Suprapubic skin (tissue), 4 donors: Measurements from ENCODE around the gene HUS1. TPM values are rescaled to one million over a fixed set of nuclear protein-coding genes. Genes with fewer than 3 reads are reported as not detected.

ENCODE experiments used
- DNase-seq, 2 donors: peaks; one replicate each; pipeline ENCODE4 v3.0.0-alpha.2; 2019; ENCODE audit warnings: low spot score in 2 of 2
- H3K27ac ChIP-seq: fragments of 200-600 bp; sonication (generic); one replicate; pipeline ENCODE4 v1.5.1; 2019
- H3K27me3 ChIP-seq: fragments of 200-600 bp; sonication (generic); one replicate; pipeline ENCODE4 v1.5.1; 2019
- H3K36me3 ChIP-seq: fragments of 200-600 bp; sonication (generic); one replicate; pipeline ENCODE4 v1.5.1; 2019
- H3K4me1 ChIP-seq: fragments of 200-600 bp; sonication (generic); one replicate; pipeline ENCODE4 v1.5.1; 2019
- H3K4me3 ChIP-seq: fragments of 200-600 bp; sonication (generic); one replicate; pipeline ENCODE4 v1.5.1; 2019; ENCODE audit warnings: mild to moderate bottlenecking
- H3K9me3 ChIP-seq: fragments of 200-600 bp; sonication (generic); one replicate; pipeline ENCODE4 v1.5.1; 2019
- EP300 ChIP-seq: sonication (generic); formaldehyde crosslinking; IDR thresholded peaks from one replicate; pipeline ENCODE4 v1.6.1; 2017; ENCODE audit warnings: antibody characterized with exemption
- POLR2A ChIP-seq, 2 donors: fragments of 450-650 bp; IDR thresholded peaks; one replicate each; pipeline ENCODE4 v1.6.1; 2017; ENCODE audit warnings: antibody characterized with exemption in 2 of 2, mild to moderate bottlenecking in 2 of 2, moderate library complexity in 2 of 2
- POLR2AphosphoS5 ChIP-seq, 3 donors: sonication (generic); formaldehyde crosslinking; IDR thresholded peaks; one replicate each; pipeline ENCODE4 v1.6.1; 2017; ENCODE audit warnings: antibody characterized with exemption in 3 of 3
- WGBS: methylation state at CpG from one replicate; pipeline ENCODE4 v1.1.5; 2018; 5-methylcytosine and 5-hydroxymethylcytosine counted together
- total RNA-seq, 4 donors: library from RNA; depleted of rRNA; stranded (reverse); fragments of >200 nt; gene quantifications; one replicate each; pipeline ENCODE4 v1.1.0, GENCODE V29; 2016
- TF ChIP-seq, protein P1 (sequence below), 2 donors: fragments of 200-600 bp in 1 of 2; fragments of 450-650 bp in 1 of 2; sonication (generic) in 1 of 2; IDR thresholded peaks; one replicate each; pipeline ENCODE4 v1.5.1; 2016 to 2019; ENCODE audit warnings: antibody characterized with exemption in 2 of 2, mild to moderate bottlenecking in 1 of 2, moderate library complexity in 1 of 2

Gene HUS1
- total RNA-seq, 4 donors from 2014 or later = 14.4 to 56.2 (median 21.5) TPM

DNA sequence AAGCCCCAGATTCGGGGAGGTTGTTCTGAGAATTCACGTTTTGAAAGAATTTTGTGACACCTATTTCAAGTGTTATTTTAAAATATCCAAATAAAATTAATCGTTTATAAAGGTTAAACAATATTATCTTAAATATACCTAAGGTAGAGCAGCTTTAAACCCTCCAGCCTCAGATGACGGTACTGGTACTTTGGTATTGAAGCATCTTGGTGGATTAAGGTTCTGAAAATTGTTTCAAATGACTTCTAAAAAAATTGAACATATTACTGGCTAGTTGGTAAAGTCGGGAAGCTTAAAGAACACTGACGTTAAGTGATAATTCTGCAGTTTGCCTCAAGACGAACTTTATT lies 392 bp upstream of the HUS1 start:
- 27% methylated on average over 7 of the region's 7 CpGs for WGBS
- H3K4me3 ChIP-seq = peak overlapping the region; percentile 62

DNA sequence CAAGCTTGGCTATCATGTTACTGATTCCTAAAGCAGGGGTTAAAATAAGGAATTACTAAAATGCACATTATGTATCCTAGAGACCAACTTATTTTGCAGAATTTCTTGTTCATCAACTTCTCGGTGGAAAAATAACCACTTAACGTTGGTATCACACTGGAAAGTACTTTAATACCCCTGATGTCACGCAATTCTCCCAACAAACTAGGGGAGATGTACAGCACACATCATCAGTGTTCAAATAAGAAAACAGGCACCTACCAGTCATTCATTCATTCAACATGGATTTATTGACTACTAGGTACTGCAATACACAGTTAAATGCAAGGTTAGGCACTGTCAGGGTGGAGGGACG lies 648 bp downstream of the HUS1 start:
- WGBS = 6% methylated on average over 4 of the region's 4 CpGs
- no peak for TF ChIP-seq POLR2A (IDR thresholded peaks at IDR 0.05)
- TF ChIP-seq POLR2AphosphoS5 (IDR thresholded peaks at IDR 0.05) = no peak
- TF ChIP-seq EP300 = no peak
- TF ChIP-seq, protein P1, sequence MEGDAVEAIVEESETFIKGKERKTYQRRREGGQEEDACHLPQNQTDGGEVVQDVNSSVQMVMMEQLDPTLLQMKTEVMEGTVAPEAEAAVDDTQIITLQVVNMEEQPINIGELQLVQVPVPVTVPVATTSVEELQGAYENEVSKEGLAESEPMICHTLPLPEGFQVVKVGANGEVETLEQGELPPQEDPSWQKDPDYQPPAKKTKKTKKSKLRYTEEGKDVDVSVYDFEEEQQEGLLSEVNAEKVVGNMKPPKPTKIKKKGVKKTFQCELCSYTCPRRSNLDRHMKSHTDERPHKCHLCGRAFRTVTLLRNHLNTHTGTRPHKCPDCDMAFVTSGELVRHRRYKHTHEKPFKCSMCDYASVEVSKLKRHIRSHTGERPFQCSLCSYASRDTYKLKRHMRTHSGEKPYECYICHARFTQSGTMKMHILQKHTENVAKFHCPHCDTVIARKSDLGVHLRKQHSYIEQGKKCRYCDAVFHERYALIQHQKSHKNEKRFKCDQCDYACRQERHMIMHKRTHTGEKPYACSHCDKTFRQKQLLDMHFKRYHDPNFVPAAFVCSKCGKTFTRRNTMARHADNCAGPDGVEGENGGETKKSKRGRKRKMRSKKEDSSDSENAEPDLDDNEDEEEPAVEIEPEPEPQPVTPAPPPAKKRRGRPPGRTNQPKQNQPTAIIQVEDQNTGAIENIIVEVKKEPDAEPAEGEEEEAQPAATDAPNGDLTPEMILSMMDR (IDR thresholded peaks at IDR 0.05) = no peak
- DNase-seq = no peak
- H3K27me3 ChIP-seq = no peaks in the 10 kb centered on the region
- no peaks in the 10 kb centered on the region for H3K9me3 ChIP-seq
- H3K4me1 ChIP-seq = peaks cover 14% of the 10 kb centered on the region
- H3K4me3 ChIP-seq = peak overlapping the region; percentile 62
- peaks cover 46% of the 10 kb centered on the region for H3K36me3 ChIP-seq
- peak overlapping the region; percentile 84 for H3K27ac ChIP-seq

More for the DNA sequence above, 392 bp upstream of the HUS1 start:
- TF ChIP-seq EP300 (no peak), POLR2A (IDR thresholded peaks at IDR 0.05) (no peak), POLR2AphosphoS5 (IDR thresholded peaks at IDR 0.05) (no peak)
- TF ChIP-seq, protein P1 (IDR thresholded peaks at IDR 0.05) = no peak
- Histone ChIP-seq H3K27me3 (no peaks in the 10 kb centered on the region), H3K4me1 (peaks cover 14% of the 10 kb centered on the region), H3K27ac (peak overlapping the region; percentile 84), H3K36me3 (peaks cover 35% of the 10 kb centered on the region), H3K9me3 (no peaks in the 10 kb centered on the region)
- DNase-seq = no peak

DNA sequence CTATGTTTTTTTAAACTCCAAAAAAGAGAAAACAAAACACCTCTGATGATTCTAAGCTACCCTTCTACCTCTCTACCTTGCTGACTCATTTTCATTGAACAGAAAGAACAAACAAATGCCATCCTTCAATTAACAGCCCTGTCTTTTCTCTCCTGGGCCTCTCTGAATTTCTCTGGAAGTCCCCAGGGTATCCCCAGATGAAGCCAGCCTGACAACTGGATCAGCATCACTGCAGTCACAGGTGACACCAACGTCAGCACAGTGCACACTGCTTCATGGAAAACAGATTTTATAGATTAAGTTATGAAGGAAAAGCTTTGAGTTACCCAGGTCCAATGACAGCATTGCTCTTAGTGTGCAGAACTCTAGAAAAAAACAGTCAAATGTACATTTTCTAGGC lies 5.7 kb downstream of the HUS1 start:
- peaks cover 19% of the 10 kb centered on the region for H3K4me1 ChIP-seq
- TF ChIP-seq POLR2AphosphoS5 (IDR thresholded peaks at IDR 0.05) (no peak), EP300 (no peak), POLR2A (IDR thresholded peaks at IDR 0.05) (no peak)
- TF ChIP-seq, protein P1 (IDR thresholded peaks at IDR 0.05) = no peak
- no peak for DNase-seq
- 41% methylated on average over 1 of the region's 1 CpG for WGBS
- no peaks in the 10 kb centered on the region for H3K27me3 ChIP-seq
- no peak overlapping the region for H3K27ac ChIP-seq
- H3K4me3 ChIP-seq = no peak overlapping the region
- H3K9me3 ChIP-seq = no peaks in the 10 kb centered on the region
- H3K36me3 ChIP-seq = peaks cover 67% of the 10 kb centered on the region

DNA sequence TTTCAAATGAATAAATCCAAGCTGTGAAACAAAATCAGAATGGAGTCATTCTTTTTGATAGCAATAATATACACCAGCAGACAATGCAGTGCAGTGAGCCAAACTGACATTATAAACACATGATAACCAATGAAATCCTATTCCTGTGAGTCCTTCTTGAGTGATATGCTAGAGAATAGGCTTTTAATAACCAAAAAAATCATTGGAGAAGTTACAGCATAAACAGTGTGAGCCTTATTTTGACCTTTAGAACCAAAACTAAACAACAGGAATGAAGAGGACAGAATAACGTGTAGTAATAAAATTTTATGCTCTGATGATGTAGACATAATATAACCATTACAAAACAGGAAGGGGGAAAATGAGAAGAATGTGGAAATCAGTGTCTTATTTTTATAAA lies 8.7 kb downstream of the HUS1 start:
- 35% methylated on average over 1 of the region's 1 CpG for WGBS
- no peak overlapping the region for H3K4me3 ChIP-seq
- H3K36me3 ChIP-seq = peaks cover 69% of the 10 kb centered on the region
- no peaks in the 10 kb centered on the region for H3K27me3 ChIP-seq
- TF ChIP-seq POLR2AphosphoS5 (IDR thresholded peaks at IDR 0.05) (no peak), POLR2A (IDR thresholded peaks at IDR 0.05) (no peak), EP300 (no peak)
- TF ChIP-seq, protein P1 (IDR thresholded peaks at IDR 0.05) = no peak
- DNase-seq = no peak
- H3K9me3 ChIP-seq = no peaks in the 10 kb centered on the region
- H3K27ac ChIP-seq = peak overlapping the region; percentile 52
- H3K4me1 ChIP-seq = peaks cover 6% of the 10 kb centered on the region

DNA sequence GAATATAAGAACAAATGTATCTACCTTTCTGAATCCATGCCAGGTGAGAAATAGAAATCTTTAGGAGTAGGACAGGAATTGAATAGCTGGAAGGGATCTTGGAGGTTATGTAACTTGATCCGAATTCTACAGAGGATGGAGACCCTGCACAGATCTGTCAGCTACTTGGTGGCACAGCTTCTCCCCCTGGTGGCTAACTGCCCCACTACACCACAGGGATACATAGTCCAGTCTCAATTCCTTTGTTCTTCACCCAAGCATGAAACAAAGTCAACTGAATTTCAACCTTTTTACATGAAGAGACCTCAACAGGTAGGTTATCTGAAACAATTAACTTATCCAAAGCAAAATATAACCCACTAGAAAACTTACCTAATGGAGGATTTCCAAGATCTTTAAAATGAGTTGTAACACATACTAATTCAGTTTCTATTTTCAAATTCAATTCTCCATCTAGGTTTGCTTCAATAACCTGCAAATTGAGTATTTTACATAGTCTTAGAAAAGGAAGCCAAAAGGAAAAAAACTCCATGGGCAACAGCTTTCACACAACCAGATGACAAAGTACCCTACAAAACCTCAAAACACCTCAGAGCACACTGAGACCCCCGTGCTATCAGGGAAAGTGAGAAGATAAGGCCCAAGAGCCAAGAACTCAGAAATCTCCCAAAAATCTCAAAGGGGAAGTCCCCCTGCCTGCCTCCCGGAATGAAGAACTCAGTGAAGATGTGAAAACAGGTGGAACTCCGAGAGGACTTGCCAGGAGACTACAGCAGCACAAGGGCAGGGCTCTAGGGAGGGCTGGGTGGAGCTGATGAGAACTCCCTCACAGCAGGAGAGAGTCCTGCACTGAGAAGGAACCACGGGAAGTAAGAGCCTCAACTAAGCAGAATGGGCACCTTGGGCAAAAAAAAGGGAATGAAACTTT lies 10.3 kb downstream of the HUS1 start:
- no peak for DNase-seq
- no peaks in the 10 kb centered on the region for H3K9me3 ChIP-seq
- H3K4me3 ChIP-seq = no peak overlapping the region
- no peak overlapping the region for H3K27ac ChIP-seq
- peaks cover 69% of the 10 kb centered on the region for H3K36me3 ChIP-seq
- WGBS = 58% methylated on average over 5 of the region's 5 CpGs
- no peaks in the 10 kb centered on the region for H3K27me3 ChIP-seq
- H3K4me1 ChIP-seq = peaks cover 6% of the 10 kb centered on the region
- no peak for TF ChIP-seq EP300
- TF ChIP-seq, protein P1 (IDR thresholded peaks at IDR 0.05) = peak; percentile 25 to 75
